Measurements from ENCODE around the gene IL1RAPL2. TPM values are rescaled to one million over a fixed set of nuclear protein-coding genes. Genes with fewer than 3 reads are reported as not detected.
"Not testable (repeated sequence)": the region's sequence is repeated elsewhere in the genome, so short reads cannot be mapped to it uniquely, and the experiment has no call there.

The IL1RAPL2 gene
- polyA plus RNA-seq, 3 donors, result 1.1 to 1.5 (median 1.3) TPM

DNA sequence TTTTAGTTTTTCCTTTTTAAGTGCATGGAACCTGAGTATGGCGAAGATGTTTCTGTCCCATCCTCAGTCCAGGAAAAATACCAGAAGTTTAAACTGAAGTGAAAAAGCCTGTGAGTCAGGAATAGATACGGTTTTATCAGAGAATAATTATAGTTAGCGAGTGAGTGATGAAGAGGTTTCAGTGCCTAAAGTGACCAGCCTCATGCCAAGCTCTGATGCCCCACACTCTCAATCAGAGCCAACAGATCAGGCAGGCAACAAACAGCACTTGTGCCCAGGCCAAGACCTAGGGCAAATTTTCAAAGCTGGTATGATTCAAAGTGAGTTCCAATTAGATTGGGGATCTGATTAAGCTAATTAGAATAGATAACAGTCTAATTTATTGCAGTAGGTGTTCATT, 1043.5 kb downstream of the IL1RAPL2 start:
- no peak for DNase-seq (ENCODE audit: extremely low read depth in 1 of 11, low read depth in 9 of 11, low spot score in 4 of 11)

GRCh38 chrX:105610411-105610810, 1044.4 kb downstream of the IL1RAPL2 start:
- no peak for DNase-seq (ENCODE audit: extremely low read depth in 1 of 11, low read depth in 9 of 11, low spot score in 4 of 11)

- DNase-seq (ENCODE audit: extremely low read depth in 1 of 11, low read depth in 9 of 11, low spot score in 4 of 11), result no peak
These were observed 1052.5 kb downstream of the IL1RAPL2 start for GRCh38 chrX:105618393-105619101.

- no peak for DNase-seq (ENCODE audit: extremely low read depth in 1 of 11, low read depth in 9 of 11, low spot score in 4 of 11)
These were observed 1068.2 kb downstream of the IL1RAPL2 start for GRCh38 chrX:105634180-105634579.

DNA sequence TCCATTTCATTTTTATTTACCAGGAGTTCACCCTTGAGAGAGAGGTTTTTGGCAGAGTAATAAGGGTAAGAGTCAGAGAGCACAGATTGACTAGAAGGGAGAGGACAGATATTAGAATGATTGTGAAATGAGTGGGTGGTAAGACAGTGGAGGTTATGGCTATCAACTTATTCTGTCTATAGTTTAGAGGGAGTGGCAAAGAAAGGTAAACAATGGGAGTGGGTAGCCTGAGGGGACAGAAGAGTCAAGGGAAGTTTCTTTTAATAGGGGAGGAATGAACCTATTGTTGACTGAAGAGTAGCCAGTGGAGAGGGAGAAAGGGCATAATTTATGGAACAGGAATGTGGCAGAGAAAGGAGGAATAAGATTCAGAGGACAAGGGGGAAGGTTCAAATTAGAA, 1069.8 kb downstream of the IL1RAPL2 start:
- DNase-seq (ENCODE audit: extremely low read depth in 1 of 11, low read depth in 9 of 11, low spot score in 4 of 11), result no peak

GRCh38 chrX:105636667-105637066, 1070.7 kb downstream of the IL1RAPL2 start:
- no peak for DNase-seq (ENCODE audit: extremely low read depth in 1 of 11, low read depth in 9 of 11, low spot score in 4 of 11)

GRCh38 chrX:105645667-105646357, 1079.8 kb downstream of the IL1RAPL2 start:
- DNase-seq (ENCODE audit: extremely low read depth in 1 of 11, low read depth in 9 of 11, low spot score in 4 of 11), result no peak

DNA sequence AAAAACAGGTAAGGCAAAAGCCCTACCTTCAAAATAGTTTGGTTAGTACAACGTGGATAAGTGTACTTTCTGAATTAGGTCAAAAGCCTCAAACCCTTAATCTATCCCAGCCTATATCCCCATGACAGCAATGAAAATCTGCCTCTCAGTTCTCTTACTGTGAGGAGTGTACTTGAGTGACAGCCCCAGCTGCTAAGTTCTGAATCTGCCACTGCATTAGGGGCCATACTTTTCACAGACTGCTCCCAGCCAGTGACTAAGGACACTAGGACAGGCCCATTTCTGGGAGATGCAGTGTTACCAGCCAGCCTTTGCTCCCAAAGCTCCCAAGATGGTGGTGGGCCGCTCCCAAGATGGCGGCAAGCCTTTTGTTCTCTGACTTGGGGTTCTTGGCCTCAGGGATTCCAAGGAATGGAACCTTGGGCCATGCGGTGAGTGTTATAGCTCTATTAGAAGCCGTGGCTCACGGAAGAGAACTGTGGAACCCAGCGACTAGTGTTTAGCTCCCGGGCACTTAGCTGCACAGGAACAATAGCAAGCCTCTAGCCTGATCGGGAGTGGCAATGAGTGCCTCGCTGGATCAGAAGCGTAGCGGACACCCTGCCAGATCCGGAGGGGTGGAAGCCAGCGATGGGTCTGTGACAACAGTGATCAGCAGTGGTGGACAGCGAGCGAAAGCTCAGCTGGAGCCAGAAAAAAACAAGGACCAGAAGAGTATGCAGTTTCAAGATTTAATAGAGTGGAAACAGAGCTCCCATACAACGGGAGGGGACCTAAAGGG, 1080.8 kb downstream of the IL1RAPL2 start:
- no peak for DNase-seq (ENCODE audit: extremely low read depth in 1 of 11, low read depth in 9 of 11, low spot score in 4 of 11)

- no peak for DNase-seq (ENCODE audit: extremely low read depth in 1 of 11, low read depth in 9 of 11, low spot score in 4 of 11)
These were observed 1081.8 kb downstream of the IL1RAPL2 start for GRCh38 chrX:105647749-105648148.

DNA sequence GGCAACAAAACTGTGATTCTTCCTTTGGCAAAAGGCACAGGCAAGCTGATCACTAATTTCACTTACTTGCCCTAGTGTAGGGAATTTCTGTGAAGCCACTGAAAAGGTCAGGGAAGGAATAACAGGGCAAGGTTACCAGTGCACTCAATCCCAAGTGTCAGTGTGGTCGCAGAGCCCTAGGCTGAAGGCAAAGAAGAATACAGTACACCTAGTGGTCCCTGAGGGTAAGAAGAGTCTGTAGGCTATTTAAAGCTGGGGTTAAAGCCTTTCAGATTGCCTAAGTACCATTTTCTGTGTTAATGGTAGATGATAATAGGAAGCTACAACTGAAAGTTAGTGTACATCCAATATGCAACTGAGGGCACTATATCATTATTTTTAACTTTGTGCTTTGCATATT, 1082.7 kb downstream of the IL1RAPL2 start:
- DNase-seq (ENCODE audit: extremely low read depth in 1 of 11, low read depth in 9 of 11, low spot score in 4 of 11), result no peak

DNA sequence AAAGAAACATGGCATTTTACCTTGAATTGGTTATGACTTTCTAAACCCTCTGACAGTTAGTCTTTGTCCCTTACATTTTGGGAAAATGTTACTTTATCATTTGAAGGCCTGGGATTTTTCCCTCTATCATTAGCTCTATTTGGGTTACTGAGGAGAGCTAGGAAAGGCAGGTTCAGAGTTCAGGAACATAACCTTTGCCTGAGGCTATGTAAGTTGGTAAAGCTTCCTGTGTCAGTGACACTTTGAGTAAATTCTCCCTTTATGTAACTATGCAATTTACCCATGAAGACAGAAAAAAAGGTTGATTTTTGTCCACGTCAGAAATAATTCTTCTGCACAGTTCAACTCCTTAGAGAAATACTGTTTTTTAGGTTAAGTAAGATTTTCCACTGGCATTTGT, 1084.6 kb downstream of the IL1RAPL2 start:
- no peak for DNase-seq (ENCODE audit: extremely low read depth in 1 of 11, low read depth in 9 of 11, low spot score in 4 of 11)

DNA sequence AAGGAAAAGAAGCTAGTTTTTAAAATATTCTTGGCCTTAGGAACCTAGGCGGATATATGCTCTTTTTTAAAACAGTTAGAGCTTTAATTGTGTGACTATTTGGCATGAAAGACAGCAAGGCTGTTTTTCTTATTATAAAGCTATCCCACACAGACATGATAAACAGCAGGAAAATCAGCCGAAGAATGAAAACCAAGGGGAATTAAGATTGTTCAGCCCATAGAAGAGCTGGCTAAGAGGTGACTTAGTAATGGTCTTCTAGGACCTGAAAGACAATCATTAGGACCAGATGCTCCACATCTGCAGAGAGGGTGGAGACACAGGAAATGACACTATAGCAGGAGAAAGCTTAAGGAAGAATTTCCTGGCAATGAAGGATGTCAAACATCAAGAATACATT, 1085.0 kb downstream of the IL1RAPL2 start:
- DNase-seq (ENCODE audit: extremely low read depth in 1 of 11, low read depth in 9 of 11, low spot score in 4 of 11), result no peak

GRCh38 chrX:105653891-105654290, 1087.9 kb downstream of the IL1RAPL2 start:
- no peak for DNase-seq (ENCODE audit: extremely low read depth in 1 of 11, low read depth in 9 of 11, low spot score in 4 of 11)

GRCh38 chrX:105658136-105658535, 1092.1 kb downstream of the IL1RAPL2 start:
- no peak for DNase-seq (ENCODE audit: extremely low read depth in 1 of 11, low read depth in 9 of 11, low spot score in 4 of 11)

GRCh38 chrX:105662248-105662647, 1096.2 kb downstream of the IL1RAPL2 start:
- DNase-seq (ENCODE audit: extremely low read depth in 1 of 11, low read depth in 9 of 11, low spot score in 4 of 11), result no peak

- DNase-seq (ENCODE audit: extremely low read depth in 1 of 11, low read depth in 9 of 11, low spot score in 4 of 11), result no peak
These were observed 1098.2 kb downstream of the IL1RAPL2 start for GRCh38 chrX:105664243-105664642.

DNA sequence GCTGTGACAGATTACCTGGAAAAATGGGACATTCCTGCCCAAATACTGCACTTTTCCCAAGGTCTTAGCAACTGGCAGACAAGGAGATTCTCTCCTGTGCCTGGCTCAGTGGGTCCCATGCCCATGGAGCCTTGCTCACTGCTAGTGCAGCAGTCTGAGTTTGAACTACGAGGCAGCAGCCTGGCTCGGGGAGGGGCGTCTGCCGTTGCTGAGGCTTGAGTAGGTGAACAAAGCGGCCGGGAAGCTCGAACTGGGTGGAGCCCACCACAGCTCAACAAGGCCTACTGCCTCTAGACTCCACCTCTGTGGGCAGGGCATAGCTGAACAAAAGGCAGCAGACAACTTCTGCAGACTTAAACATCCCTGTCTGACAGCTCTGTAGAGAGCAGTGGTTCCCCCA, 1118.3 kb downstream of the IL1RAPL2 start:
- not testable (repeated sequence) for DNase-seq (ENCODE audit: extremely low read depth in 1 of 11, low read depth in 9 of 11, low spot score in 4 of 11)

DNA sequence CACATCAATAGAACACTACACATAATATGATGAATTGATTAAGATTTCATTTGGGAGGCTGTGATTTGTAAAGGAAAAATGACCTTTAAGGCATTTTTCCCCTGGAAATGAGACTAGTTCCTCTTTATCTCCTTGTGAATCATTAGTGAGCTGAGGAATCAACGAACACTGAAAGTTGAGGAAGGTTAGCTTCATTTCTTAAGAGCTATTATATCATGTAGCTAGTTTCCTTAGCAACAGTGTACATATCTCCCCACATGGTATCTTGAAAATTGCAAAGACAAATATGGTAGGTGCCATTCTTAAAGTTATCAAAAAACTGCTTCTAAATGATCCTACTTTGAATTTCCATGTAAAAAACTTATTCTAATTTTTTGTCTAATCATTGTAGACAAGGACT, 1128.8 kb downstream of the IL1RAPL2 start:
- no peak for DNase-seq (ENCODE audit: extremely low read depth in 1 of 11, low read depth in 9 of 11, low spot score in 4 of 11)

DNA sequence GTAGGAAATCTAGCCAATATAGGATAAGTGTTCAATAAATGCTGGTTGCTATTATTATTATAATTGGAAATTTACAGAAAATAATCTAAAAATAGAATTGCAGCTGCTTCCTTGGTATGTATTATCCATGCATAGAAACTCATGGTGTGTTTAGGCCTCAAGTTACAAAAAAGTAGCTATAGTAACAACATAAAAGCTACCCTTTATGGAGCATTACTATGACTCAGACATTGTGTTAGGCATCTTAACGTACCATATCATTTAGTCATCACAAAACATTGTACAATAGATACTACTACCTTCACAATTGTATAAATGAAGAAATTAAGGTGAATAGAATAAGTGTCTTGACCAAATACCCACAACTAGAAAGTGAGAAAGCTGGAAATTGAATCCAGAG, 1129.5 kb downstream of the IL1RAPL2 start:
- no peak for DNase-seq (ENCODE audit: extremely low read depth in 1 of 11, low read depth in 9 of 11, low spot score in 4 of 11)

DNA sequence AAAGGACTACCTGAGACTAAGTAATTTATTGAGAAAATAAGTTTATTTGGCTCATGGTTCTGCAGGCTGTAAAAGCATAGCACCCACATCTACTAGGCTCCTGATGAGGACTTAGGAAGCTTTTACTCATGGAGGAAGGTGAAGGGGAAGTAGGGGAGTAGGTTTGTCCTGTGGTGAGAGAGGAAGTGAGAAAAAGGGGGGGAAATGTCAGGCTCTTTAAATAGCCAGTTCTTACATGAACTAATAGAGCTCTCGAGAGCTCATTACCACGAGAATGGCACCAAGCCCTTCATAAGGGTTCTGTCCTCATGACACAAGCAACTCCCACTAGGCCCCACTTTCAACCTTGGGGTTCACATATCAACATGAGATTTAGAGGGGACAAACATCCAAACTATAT, 1130.9 kb downstream of the IL1RAPL2 start:
- no peak for DNase-seq (ENCODE audit: extremely low read depth in 1 of 11, low read depth in 9 of 11, low spot score in 4 of 11)
